RPMI7951 (cell line): Measurements from ENCODE around the gene CCDC97. TPM values are rescaled to one million over a fixed set of nuclear protein-coding genes. Genes with fewer than 3 reads are reported as not detected.
"Not testable (repeated sequence)": the region's sequence is repeated elsewhere in the genome, so short reads cannot be mapped to it uniquely, and the experiment has no call there.

Experiments
- DNase-seq: peaks from one replicate; pipeline ENCODE4 v3.0.0-alpha.2; 2012; ENCODE audit warnings: low read depth
- total RNA-seq: library from RNA; depleted of rRNA; stranded (reverse); fragments of >200 nt; shearing (Covaris generic); gene quantifications from 2 replicates; pipeline ENCODE4 v1.2.3, GENCODE V29; 2014; rRNA removed

The CCDC97 gene
- total RNA-seq = 8.2 and 9.3 TPM in 2 replicates

DNA sequence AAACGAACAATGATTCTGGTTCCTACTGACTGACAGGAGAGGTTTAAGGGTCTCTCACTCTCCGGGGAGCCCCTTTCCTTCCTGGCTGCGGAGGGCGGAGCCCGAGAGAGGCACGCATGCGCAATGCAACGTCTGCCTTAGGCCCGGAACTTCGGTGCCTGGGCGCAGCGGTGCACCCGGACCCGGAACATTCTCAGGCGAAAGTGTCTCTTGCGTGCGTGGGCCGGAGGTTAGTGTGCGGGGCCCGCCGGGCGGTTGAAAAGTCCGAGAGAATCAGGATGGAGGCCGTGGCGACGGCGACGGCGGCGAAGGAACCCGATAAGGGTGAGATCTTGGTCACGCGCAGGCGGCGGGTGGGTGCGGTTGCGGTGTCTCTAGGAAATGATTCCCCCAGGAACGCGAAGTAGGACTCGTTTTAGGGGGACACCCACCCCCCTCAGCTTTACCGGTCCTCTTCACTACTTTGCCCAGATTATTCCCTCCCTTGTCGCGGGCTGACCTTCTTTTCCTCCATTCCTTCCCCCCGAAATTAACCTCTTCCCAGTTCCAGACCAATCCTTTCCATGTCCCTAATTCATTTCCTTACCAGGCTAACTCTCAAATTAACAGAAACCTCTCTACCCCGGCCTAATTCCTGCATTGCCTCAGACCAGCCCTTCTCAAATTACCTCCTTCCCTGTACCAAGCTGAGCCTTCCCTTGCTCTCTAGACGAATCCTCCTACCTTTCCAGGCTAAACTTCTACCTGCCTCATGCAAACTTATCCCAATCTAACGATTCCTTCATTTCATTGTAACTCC is at the start of gene CCDC97:
Gene CCDC97, plus strand, starts transcription at position 140 of the 799 bp plus-strand sequence. Its CDS starts 139 bp downstream, at position 279.
- DNase-seq = peak; percentile 85

DNA sequence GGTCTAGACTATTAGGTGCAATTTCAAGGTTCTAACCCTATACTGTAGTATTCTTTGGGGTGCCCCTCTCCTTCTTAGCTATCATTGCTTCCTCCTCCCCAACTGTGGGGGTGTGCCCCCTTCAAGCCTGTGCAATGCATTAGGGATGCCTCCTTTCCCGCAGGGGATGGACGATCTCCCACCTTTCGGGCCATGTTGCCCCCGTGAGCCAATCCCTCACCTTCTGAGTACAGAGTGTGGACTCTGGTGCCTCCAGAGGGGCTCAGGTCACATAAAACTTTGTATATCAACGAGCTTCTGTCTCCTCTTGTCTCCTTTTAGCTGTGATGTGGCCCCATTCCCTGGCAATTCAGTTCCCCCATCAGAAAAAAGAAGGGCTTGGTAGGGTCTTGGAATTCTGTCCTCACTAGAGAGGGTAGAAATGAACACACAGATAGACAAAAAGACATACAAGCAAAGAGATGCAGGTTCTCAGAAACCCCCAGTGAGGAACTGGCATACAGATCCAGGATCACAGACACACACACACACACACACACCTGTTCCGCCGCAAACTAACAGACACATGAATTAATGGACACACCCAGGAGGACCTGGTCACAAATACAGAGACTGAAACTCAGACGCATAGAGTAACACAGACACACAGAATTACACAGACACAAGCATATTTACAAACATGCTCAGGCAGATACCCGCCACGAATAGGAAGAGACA is 48.3 kb upstream of the CCDC97 start:
- no peak for DNase-seq

DNA sequence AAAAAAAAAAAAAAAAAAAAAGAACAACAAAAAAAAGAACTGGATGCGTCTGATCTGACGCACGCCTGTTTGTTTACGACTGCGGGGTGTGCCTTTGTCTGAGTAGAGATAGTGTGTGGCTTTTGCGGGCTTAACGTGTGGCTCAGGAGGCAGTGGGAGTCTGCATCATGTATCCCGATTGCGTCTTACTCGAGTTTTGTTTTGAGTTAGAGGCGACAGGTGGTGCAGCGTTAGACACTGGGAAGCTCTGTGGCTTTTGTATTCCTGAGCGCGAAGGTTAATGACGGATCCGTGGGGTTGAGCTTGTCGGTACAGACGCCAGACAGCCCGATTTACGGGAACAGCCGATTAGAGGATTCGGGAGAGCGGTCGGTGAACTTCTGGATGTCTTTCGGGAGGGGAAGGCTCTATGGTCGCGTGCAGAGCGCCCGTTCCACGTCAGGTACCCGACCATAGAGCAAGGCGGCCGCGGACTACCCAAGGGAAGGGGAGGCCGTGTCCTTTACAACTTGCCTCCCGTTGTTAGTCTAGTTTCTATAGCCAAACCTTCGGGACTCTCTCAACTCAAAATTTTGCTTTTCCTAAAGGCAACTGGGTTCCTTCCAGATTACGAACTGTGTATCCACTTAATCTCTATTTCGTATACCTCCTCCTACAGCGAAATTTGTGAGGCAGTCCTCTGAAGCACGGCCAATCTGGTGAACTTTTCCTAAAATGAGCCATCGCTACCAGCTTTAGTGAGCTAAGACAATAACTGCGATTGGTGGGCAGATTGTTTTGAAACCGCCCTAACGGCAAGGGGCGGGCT is 46.7 kb upstream of the CCDC97 start:
- peak; percentile 71 for DNase-seq

DNA sequence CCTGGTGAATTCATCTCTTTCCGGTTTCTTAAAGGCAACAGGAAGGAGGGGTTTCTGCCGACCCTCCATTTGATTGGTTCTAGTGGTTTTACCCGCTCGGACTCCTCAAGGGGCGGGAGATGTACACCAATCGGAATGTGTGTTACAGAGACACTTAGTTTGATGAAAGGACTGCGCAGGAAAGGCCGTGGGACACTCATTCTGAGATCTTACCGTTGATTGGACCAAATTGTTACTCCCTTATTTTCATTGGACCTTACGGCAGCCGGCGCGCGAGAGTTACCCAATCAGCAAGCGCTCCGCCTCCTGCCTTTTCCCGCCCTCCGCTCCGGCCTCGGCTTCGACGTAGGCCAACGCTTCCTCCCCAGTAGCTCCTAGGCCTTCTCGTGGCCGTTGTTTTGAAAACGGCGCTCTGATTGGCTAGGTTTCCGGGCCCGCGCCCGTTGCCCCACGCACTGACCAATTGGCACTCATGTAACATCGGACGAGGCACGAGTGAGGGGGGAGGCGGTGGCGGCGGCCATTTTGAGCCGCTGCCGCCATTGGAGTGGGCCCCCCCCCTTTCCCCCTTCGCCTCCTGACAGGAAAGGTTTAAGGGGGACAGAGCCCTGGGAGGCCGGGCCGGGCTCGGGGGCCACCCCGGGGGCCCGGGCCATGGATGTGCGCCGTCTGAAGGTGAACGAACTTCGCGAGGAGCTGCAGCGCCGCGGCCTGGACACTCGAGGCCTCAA is 46.0 kb upstream of the CCDC97 start, which contains the start of gene HNRNPUL1:
Gene HNRNPUL1, plus strand, starts transcription at position 523 of the 731 bp plus-strand sequence. Its CDS starts 132 bp downstream, at position 655.
- DNase-seq = peak; percentile 100

DNA sequence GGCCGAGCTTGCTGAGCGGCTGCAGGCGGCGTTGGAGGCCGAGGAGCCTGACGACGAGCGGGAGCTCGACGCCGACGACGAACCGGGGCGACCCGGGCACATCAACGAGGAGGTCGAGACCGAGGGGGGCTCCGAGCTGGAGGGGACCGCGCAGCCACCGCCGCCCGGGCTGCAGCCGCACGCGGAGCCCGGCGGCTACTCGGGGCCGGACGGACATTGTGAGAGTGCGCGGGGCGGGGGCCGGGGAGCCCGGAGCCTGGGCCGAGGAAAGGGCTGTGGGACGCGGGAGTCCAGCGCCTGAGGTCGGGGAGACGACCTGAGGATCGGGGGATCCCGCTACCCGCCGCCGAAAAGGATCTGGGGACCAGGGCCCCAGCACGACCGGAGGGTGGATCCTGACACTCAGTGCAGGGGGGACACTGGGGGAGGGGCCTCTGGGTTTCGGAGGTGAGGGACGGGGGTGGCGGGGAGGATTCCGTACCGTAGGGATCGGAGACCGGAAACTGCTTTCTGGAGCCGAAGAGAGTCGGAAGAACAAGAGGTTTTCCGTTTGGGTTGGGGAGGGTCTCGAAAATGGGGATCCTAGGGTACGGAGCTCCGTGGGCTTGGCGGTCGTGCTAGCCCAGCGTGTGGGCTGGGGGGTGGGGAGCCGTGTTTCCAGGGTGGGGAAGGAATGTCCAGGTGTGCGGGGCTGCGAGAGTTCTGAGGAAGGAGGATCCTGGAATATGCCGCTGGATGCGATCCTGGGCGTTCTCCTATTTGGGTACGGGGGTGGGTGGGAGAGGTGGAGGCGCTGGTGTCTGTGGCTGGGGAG is 45.2 kb upstream of the CCDC97 start:
- peak; percentile 59 for DNase-seq

DNA sequence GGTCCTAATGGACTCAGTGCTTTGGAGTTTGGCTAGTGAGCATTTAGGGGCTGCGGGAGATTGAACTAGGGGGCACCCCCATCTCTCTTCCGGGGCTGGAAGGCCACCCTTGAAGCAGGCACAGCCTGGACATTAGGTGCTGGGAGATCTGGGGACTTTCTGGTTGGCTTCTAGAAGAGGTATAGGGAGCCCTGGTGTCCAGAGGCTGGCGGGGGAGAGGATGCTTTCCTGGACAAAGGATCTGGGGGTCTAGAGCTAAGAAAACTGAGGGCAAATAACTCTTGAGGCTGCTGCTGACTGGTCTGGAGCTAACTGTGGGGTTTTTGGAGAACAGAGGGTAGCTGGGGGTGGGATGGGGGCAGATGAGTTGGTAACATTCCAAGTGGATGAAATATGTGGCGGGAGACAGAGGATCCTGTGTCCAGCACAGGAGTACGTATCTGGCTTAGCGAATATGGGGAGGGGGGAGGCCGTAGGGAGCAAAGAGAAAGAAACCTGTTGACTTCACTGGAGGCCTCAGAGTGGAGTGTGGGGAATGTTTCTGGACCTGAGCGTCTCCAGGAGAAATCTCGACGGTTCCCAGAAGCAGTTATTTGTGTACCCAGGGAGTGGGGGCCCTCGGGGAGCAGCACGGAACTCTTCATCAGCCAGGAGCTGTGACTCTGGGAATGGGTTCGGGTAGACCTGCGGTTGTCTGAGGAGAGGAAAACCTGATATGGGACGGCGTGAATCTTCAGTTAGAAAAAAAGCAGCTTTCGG is 44.4 kb upstream of the CCDC97 start:
- peak; percentile 40 for DNase-seq

DNA sequence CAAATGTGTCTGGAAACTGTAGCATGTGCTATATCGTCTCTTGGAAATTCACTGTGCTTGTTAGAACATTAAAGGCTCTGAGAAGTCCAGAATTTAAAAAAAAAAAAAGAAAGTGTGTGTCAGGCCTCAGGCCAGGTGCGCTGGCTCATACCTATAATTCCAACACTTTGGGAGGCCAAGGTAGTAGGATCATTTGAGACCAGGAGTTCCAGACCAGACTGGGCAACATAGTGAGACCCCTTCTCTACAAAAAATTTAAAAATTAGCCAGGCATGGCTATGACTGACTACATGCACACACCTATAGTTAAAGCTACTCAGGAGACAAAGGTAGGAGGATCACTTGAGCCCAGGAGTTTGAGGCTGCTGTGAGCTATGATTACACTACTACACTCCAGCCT is 40.9 kb upstream of the CCDC97 start:
- DNase-seq = no peak

DNA sequence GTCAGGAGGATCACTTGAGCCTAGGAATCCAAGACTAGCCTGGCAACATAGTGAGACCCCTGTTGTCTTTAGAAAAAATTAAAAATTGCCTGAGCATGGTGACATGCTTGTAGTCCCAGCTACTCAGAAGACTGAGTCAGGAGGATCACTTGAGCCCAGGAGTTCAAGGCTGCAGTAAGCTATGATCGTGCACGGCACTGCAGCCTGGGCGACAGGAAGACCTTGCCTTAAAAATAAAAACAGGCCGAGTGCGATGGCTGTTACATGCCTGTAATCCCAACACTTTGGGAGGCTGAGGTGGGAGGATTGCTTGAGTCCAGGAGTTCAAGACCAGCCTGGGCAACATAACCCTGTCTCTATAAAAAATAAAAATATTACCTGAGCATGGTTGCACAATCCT is 40.4 kb upstream of the CCDC97 start:
- DNase-seq = no peak

DNA sequence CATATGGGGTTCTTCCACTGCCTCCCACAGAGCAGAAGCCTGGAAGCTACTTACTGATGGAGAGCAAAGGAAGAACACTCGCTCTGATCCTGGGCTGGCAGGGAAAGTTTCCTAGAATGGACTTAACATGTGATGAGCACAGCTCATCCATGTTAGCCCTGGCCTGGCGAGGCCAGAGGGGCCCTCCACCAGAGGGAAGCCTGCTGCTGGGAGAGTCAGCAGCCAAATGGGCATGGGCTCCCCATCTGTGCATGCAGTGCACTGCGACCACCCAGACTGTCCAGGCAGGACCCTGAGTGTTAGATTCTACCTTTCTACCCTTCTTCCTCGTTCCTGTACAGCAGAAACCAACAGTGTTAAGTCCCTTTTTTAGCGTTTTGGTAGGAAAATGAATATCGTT is 36.9 kb upstream of the CCDC97 start:
- no peak for DNase-seq

DNA sequence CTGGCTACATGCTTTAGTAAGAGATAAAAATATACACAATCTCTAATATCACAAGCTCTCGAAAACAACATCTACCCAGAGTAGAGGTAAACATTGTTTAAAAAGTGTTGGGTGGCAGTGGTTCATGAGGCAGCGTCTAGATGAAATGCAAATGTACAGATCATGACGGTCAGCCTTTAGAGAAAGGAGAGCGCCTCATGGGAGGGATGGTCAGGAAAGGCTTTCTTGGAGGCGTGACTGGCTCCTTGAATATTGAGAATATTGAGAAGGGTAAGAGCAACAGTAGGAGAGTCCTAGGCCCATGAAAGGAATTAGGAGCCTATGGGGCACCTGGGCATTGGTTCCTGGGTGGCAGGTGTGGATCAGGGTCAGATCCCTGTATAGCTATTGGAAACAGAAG is 35.2 kb upstream of the CCDC97 start:
- DNase-seq = no peak

DNA sequence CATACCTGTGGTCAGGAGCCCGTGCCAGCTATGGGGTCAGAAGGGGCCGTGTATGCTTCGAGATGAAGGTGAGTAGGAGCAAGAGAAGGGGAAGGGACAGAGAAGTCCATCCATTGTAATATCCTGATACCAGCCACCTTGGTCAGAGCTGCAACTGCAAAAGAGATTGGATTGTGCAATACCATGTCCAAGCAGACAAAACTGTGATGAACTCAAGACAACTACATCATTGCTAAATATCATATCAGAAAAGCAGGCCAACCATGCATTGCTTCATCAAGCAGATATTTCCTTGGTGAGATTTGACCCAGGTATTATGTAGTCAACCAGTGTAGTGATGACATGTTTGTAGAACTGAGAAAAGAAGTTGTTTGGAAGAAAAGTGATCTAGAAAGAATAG is 33.7 kb upstream of the CCDC97 start:
- no peak for DNase-seq

DNA sequence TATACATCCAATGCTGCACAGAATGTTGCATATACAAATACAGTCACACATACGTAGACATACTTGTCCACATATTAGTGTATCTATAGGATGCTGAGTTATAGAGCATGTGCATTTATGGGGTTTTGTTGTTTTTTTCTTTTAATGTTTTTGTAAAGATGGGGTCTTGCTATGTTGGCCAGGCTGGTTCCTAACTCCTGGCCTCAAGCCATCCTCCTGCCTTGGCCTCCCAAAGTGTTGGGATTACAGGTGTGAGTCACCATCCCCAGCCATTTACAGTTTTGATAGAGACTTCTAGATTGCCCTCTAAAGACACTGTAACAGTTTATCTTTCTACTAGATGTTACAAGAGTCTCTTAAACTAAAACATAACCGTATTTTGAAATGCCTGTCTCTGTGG is 31.5 kb upstream of the CCDC97 start:
- DNase-seq = no peak

DNA sequence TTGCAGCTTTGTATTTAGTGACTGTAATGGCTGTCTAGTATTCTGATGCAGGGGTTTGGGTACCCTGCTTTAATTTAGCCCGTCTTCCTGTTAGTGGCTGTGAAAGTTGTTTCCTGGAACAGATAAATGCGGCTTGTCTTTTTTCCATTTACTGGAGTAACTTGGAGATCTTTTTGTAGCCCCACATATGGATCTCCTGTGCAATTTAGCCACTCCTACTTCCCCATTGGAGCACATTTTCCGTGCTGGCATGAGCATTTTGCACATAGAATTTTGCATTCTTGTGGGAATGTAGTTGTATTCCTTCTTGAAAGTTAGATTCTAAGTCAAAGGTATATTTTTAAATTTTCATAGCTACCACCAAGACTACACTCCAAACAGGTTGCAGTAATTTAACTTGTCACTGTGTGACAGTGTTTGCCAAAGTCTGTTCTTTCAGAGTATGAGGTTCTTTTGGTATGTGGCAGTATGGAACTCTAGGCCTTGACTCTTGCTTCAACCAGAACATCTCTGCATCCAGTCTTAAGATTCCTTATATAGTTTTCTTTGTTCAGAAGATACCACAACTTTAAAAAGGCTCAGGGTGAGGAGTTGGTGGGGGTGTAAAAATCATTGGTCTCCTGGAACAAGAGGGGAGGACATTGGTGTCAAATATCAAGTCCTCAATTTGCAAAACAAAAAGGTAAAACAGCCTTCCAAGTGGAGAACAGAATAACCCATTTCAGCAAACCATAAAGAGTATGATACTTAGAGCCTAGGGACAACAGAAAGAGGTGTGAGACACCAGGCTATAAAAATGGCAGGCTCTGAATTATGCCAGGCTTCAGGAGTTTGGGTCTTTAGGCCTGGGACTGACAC is 21.1 kb upstream of the CCDC97 start:
- no peak for DNase-seq

DNA sequence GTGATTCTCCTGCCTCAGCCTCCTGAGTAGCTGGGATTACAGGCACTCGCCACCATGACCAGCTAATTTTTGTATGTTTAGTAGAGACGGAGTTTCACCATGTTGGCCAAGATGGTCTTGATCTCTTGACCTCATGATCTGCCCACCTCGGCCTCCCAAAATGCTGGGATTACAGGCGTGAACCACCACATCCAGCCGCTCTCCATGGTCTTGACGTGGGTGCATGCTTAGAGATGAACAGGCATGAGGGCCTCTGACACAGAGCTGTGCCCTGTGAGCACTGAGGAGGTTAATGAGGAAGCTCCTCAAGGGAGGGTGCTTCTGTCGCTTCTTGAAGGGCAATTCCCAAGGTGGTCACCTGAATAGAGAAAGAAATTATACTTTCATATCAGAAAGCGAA is 20.2 kb upstream of the CCDC97 start:
- DNase-seq = not testable (repeated sequence)

DNA sequence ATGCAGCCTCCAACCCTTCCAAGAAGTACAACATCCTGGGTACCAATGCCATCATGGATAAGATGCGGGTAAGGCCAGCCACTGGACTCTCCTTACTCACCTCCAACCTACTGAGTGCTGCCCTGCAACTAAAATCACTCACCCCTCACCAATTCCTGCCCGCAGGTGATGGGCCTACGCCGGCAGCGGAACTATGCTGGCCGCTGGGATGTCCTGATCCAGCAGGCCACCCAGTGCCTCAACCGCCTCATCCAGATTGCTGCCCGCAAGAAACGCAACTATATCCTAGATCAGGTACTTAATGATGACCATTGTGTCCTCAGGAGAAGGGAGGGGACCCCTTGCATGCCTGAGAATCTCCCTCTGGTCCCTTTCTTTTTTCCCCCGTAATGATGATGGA is 15.6 kb upstream of the CCDC97 start:
- no peak for DNase-seq

DNA sequence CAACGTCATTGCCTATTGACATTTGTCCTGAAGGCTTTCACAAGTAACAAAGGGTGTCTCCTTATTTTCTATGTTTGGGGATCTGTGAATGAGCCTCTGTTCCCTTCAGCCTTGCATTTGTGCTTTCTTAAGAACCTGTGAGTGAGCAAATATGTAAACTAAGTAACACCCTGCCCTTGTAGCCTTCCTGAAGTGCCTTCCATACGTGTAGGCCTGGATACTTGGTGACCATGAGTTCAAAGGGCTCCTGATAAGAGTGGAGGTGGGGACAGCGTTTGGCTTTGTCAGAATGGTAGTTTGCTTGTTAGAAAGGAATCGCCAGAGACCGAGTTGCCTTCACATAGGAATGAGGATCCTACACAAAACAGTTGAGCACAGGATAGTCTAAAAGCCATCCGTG is 14.5 kb upstream of the CCDC97 start:
- DNase-seq = no peak

DNA sequence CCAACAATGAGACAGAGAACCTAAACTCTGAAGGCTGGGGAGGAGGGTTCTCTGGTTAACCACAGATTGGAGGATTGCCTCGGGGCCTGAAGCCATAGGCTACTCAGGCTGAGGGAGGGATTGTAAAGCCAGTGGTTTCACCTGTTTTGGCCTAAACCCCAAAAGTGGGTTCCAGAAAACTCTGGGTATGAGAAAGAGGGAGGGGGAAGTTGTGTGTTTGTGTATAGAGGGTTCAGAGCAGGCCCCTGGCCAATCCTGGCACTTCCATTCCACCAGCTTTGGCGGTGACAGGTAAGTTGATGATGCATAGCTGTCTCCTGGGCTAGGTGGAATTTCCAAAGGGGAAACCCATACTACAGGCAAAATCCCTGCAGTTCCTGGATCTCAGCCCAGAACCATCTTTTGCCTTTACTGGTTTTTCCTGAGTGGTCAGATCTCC is 13.5 kb upstream of the CCDC97 start:
- peak; percentile 24 for DNase-seq

DNA sequence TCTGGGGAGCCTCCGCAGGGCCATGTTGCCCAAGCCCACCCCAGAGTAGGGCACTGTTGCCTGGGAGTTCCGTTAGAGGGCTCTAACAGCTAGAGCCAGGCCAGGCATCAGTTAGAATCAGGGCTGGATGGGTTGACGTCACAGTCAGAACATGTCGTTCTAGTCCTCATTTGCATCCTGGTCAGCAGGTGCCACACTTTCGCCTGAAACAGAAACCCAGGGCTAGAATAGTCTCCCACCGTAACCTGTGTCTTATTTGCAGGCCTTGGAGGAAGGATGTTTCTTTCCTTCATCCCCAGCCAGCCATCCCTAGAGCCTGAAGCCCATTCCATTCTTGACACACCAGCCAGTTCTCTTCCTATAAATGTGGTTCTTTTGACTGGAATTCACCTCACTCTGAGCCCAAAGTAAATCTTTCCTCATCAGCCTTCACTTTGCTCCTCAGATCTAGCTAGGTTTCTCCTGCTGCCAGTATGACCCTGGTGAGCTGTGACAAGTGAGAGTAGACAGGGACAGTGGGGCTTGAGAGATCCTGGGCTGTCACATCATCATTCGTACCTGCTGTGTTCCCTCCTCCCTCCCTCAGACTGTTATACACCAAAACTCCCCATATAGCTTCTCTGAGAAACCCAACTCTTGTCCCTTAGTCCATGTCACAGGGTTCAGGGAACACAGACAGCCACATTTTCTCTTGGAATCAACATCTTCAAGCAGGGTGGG is 12.2 kb upstream of the CCDC97 start:
- no peak for DNase-seq
